ENCODE measurements around the gene SSPN.

GRCh38 chr12:26276709-26277108, 81.3 kb downstream of the SSPN start:
- no peak for TF ChIP-seq POLR2AphosphoS5 (IDR thresholded peaks at IDR 0.05; ENCODE audit: low read depth, low read length)
- TF ChIP-seq POLR2A (IDR thresholded peaks at IDR 0.05; ENCODE audit: low read depth, low read length), result no peak

Measured in GM12892 (cell line).